ENCODE measurements around the gene TMED1.

TMED1 gene

GRCh38 chr19:10819124-10820060, 16.6 kb downstream of the TMED1 start:
- H3K36me3 ChIP-seq: peaks cover 53% of the 10 kb centered on the region
- H3K27me3 ChIP-seq: no peaks in the 10 kb centered on the region
- no peak for TF ChIP-seq CTCF (IDR thresholded peaks at IDR 0.05; ENCODE audit: low read depth, low read length)
- no peak overlapping the region for H3K4me3 ChIP-seq (ENCODE audit: low read depth, low read length)
- peaks cover 10% of the 10 kb centered on the region; the same call in 1 of the 2 replicates for H3K4me1 ChIP-seq
- H3K9me3 ChIP-seq: no peaks in the 10 kb centered on the region
- no peak for DNase-seq

- DNase-seq: no peak
- Histone ChIP-seq H3K4me1 (peaks cover 10% of the 10 kb centered on the region; the same call in 1 of the 2 replicates), H3K36me3 (peaks cover 46% of the 10 kb centered on the region), H3K9me3 (no peaks in the 10 kb centered on the region), H3K4me3 (ENCODE audit: low read depth, low read length) (no peak overlapping the region), H3K27me3 (no peaks in the 10 kb centered on the region)
- TF ChIP-seq CTCF (IDR thresholded peaks at IDR 0.05; ENCODE audit: low read depth, low read length): no peak
Measured at GRCh38 chr19:10818301-10819123, 17.5 kb downstream of the TMED1 start.

- Histone ChIP-seq H3K4me1 (peaks cover 10% of the 10 kb centered on the region; the same call in 1 of the 2 replicates), H3K36me3 (peaks cover 48% of the 10 kb centered on the region), H3K4me3 (ENCODE audit: low read depth, low read length) (peak overlapping the region; percentile 36)
Measured at GRCh38 chr19:10817291-10818038, 18.5 kb downstream of the TMED1 start.

GRCh38 chr19:10816691-10817090, 19.3 kb downstream of the TMED1 start:
- no peak for DNase-seq
- peaks cover 10% of the 10 kb centered on the region; the same call in 1 of the 2 replicates for H3K4me1 ChIP-seq
- H3K27me3 ChIP-seq: no peaks in the 10 kb centered on the region
- H3K9me3 ChIP-seq: no peaks in the 10 kb centered on the region; the same call in 1 of the 2 replicates
- TF ChIP-seq CTCF (IDR thresholded peaks at IDR 0.05; ENCODE audit: low read depth, low read length): no peak
- H3K36me3 ChIP-seq: peaks cover 52% of the 10 kb centered on the region
- no peak overlapping the region for H3K4me3 ChIP-seq (ENCODE audit: low read depth, low read length)

More at GRCh38 chr19:10817291-10818038, 18.5 kb downstream of the TMED1 start:
- Histone ChIP-seq H3K27me3 (no peaks in the 10 kb centered on the region), H3K9me3 (no peaks in the 10 kb centered on the region; the same call in 1 of the 2 replicates)
- peak; percentile 59 for DNase-seq
- no peak for TF ChIP-seq CTCF (IDR thresholded peaks at IDR 0.05; ENCODE audit: low read depth, low read length)

GRCh38 chr19:10815969-10816644, 19.9 kb downstream of the TMED1 start:
- peaks cover 10% of the 10 kb centered on the region; the same call in 1 of the 2 replicates for H3K4me1 ChIP-seq
- TF ChIP-seq CTCF (IDR thresholded peaks at IDR 0.05; ENCODE audit: low read depth, low read length): no peak
- no peaks in the 10 kb centered on the region for H3K27me3 ChIP-seq
- no peak overlapping the region for H3K4me3 ChIP-seq (ENCODE audit: low read depth, low read length)
- no peaks in the 10 kb centered on the region; the same call in 1 of the 2 replicates for H3K9me3 ChIP-seq
- DNase-seq: no peak
- peaks cover 52% of the 10 kb centered on the region for H3K36me3 ChIP-seq
